NCI-H1694 treated with DMSO at 0.1 percent for 48 hours (cell line): ENCODE results near the gene CYP27A1.
A peak's percentile ranks its signal among the peaks of the same experiment; 100 is the strongest.
"Not testable (repeated sequence)": the region's sequence is repeated elsewhere in the genome, so short reads cannot be mapped to it uniquely, and the experiment has no call there.

Source experiments
- DNase-seq: peaks from one replicate; lab custom pipeline; 2025; lab: John Stamatoyannopoulos, UW

The CYP27A1 gene

DNA sequence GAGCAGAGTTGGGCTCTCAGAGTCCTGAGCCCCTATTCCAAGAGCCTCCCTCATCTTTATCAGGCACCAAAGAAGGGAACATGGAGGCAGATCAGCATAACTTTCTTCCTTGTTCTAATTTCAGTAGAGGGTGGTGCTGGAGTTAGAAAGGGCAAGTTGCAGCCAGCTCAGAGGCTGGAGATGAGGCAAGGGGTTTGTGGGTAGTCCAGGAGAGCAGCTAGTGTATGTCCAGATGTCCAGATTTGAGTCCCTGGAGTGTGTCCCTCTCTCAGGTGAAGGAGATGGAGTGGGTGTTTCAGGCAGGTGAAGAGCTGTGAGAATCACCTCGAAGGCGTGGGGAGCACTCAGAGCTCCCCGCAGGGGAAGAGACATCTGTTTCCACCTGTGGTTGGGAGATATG lies 50.1 kb downstream of the CYP27A1 start:
- no peak for DNase-seq

DNA sequence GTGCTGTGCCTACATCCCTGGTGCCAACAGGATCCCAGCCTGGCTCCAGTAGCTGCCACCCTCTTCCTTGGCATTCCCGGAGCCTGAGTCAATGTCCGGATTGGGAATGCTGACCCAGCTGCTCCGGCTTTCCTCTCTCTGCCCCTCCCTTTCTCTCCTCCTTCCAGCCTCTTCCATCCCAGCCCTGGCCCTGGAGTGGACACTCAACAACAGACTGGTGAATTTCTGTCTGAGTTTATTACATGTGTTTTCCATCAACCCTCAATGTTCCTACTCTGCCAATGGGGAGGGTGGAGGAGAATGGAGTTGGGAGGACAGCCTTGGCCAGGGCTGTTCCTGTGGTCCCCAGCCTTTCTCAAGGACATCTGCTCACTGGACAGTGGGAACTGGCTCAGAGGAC lies 50.6 kb downstream of the CYP27A1 start:
- no peak for DNase-seq

DNA sequence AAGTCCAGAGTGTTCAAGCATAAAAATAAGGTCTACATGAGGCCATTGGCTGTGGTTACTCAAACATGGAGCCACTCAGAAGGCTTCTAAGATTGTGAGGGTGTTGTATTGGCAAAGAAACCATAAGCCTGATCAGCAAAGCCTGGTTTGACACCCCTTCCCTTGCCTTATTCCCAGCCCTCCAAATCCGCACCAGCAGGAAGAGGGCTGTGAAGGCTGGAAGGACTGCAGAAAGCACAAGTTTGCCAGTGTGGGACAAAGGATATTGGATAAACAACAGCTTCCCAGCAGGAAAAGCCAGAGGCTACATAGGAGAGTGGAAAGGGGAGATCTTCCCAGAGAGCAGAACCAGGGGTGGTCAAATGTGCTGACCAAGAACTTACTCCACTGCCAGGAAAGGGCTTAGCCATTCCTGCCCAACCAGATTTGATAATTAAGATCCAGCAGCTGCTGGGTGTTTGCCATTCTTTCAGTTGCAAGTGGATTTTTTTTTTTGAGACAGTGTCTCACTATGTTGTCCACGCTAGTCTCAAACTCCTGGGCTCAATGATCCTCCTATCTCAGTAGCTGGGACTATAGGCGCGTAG lies 51.2 kb downstream of the CYP27A1 start:
- no peak for DNase-seq

DNA sequence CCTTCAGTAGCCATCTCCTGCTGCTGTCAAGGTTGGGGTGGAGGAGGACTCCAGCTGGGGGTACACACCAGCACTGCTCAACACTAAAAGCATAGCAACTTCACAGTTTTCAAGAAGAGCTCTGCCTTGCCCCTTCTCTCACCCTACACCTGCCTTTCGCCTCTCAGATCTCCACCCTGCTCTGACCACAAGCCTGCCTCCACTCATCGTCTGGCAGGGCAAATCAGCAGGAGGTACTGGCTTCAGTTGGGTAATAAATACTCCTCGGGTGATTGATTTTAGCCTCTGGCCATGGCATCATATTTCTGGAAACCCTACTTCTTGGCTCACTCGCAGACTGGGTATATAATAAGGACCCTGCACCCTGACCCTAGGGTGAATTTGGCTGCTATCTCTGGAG lies 52.7 kb downstream of the CYP27A1 start:
- DNase-seq: no peak

DNA sequence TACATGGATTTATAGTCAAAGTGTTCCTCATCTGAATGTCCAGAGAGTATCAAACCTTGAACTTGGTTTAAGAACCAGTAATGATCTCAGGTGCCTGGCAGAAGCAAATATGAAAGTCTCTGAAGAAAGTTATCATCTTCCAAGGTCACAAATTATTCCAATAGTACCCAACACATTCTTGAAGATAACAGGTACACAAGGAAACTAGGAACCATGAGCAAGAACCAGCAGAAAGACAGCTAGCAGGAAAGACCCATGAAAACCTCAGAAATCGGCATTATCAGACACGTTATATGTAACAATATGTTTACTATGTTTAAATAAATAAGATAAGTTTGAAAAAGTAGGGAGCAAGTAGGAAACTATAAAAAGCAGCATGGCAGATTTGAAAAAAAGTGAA lies 55.5 kb downstream of the CYP27A1 start:
- no peak for DNase-seq

DNA sequence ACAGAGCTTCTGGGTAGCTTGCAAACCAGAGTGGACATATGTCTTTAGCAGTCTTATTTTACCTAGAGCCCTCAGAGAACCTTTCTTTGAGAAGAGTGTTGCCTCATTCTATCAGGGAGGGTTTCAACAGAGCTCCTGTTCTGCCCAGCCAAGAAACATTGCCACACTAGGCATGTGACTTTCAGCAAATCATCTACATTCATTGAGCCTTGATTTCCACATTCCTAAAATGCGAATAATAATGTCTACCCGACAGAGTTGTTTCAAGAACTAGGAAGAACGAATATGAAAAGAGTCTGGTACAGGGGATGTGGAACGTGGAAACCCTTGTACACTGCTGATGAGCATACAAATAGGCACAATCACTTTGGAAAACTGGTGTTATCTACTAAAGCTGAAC lies 57.5 kb downstream of the CYP27A1 start:
- no peak for DNase-seq

DNA sequence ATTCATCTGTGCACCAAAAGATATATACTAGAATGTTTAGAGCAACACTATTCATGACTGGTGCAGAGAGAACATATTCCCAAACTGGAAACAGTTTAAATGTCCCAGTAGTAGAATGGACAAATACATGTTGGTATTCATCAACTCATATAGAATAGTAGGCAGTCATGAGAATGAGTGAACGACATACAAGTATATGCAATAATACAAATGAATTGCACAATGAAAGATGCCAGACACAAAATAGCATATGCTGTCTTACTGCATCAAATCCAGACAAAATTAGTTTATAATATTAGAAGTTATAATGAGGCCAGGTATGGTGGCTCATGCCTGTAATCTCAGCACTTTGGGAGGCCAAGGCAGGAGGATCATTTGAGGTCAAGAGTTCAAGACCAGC lies 57.9 kb downstream of the CYP27A1 start:
- no peak for DNase-seq

DNA sequence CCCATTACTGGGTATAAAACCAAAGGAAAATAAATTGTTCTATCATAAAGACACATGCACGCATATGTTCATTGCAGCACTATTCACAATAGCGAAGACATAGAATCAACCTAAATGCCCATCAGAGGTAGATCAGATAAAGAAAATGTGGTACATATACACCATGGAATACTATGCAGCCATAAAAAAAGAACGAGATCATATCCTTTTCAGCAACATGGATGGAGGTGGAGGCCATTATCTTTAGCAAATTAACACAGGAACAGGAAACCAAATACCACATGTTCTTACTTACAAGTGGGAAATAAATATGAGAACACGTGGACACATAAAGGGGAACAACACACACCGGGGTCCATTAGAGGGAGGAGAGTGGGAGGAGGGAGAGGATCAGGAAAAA lies 62.4 kb downstream of the CYP27A1 start:
- not testable (repeated sequence) for DNase-seq

DNA sequence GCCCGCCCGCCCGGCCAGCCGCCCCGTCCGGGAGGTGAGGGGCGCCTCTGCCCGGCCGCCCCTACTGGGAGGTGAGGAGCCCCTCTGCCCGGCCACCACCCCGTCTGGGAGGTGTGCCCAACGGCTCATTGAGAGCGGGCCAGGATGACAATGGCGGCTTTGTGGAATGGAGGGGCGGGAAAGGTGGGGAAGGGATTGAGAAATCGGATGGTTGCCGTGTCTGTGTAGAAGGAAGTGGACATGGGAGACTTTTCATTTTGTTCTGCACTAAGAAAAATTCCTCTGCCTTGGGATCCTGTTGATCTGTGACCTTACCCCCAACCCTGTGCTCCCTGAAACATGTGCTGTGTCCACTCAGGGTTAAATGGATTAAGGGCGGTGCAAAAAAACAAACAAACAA lies 65.0 kb downstream of the CYP27A1 start:
- not testable (repeated sequence) for DNase-seq

DNA sequence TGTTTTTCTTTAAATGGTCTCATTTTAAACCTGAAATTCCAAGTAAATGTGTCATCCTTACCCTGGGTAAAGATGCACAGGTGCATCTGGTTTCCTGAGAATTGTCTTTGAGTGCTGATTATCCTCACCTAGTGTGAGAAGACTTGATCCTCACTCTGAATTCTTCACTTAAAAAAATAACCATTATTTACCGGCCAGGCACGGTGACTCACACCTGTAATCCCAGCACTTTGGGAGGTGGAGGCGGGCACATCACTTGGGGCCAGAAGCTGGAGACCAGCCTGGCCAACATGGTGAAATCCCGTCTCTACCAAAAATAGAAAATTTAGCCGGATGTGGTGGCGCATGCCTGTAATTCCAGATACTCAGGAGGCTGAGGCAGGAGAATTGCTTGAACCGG lies 67.8 kb downstream of the CYP27A1 start:
- no peak for DNase-seq

DNA sequence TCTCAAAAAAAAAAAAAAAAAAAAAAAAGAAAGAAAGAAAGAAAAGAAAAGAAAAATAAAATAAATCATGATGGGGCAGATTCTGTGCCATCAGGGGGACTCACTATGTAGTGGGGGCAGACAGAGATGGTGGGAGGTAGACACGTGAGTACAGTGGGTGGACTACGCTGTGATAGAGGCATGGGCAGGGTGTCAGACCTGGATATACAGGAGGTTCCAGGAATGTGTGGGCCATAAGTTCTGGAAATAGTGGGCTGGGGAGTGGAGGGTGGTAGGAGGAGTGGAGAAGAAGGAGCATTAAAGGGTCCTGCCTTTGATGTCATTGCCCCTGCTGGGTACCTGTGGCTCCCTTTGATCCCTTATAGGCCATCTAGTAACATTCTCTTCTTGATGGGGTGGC lies 68.8 kb downstream of the CYP27A1 start:
- no peak for DNase-seq

DNA sequence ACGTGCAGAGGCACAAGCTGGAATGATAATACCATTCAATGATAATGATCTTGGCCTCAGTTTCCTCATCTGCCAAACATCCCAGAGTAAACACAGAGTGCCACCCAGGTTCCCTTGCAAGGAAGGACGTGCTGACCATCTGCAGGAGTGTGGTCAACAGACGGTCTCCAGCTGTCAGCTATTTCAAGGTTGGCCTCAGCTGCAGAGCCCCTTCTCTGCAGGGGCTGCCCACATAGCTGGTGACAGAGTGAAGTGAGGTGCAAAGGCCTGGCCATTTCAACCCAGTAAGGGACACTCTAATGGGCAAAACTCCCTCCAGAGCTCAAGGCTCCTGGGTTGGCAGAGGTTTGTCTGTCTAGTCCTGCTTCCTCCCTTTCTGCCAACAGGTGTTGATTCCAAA lies 69.3 kb downstream of the CYP27A1 start:
- no peak for DNase-seq

DNA sequence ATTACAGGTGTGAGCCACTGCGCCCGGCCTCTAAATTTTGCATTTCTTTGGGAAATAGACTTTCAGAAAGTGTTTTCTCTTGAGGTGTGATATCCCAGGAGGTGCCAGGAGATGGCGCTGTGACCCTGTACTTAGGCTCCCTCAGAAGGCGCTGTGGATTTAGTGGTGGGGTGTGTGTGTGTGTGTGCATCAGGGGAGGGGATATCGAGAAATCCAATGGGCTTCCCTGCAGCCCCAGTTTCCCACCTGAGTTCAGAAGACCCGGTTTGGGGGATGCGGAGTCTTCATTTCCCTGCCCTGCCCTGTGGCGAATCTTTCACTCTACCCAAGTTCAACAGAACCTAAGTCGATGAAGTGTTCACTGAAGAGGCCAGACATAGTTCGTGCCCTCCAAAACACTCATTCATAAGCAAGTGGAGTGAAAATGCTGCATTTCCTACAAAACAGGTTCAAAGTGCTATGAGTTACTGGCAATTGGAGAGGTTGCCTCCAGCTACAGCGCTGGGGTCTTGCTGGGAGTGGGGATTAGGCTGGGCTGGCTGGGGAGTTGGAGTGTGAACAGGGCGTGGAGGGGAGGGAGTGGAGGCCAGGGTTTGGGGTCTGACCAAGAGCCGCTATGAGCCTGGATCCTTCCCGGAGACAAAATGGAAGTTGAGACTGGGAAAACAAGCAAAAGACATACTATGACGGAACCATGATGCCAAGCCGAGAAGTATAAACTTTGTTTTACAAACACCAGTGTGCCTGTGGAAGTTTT lies 71.1 kb downstream of the CYP27A1 start:
- peak; percentile 66 for DNase-seq

DNA sequence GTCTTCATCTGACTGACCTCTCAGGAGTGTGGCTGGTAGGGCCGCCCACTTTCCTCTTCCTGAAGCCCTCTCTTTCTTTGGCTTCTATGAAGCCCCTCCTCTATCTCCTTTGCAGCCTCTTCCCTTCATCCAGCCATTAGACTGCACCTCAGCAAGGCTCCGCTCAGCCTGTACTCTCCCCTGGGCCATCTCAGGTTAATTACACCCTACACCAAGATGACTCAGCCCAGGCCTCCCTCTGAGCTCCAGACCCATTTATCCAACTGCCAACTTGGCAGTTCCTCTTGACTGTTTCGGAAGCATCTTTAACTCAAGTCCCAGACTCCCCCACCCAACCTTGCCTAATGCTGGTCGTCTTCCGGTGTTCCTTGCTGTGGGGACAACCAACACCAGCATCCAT lies 71.8 kb downstream of the CYP27A1 start:
- DNase-seq: no peak

DNA sequence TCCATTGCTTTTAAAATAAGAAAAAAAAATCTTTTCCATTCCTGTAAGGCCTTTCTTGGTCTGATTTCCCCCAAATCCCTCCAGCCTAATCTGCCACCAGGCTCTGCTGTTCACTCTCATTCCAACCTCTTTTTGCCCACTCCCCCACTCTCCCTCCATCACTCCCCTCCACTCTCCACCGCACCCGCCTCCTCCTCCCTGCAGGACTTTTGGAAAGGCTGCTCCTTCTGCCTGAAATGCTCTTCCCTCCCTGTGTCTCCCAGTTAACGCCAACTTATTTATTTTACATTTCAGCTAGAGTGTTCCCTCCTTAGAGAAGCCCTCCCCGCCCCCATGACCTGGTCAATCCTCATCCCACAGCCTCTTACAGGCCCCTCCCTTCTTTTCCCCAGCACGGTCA lies 72.9 kb downstream of the CYP27A1 start:
- DNase-seq: no peak

DNA sequence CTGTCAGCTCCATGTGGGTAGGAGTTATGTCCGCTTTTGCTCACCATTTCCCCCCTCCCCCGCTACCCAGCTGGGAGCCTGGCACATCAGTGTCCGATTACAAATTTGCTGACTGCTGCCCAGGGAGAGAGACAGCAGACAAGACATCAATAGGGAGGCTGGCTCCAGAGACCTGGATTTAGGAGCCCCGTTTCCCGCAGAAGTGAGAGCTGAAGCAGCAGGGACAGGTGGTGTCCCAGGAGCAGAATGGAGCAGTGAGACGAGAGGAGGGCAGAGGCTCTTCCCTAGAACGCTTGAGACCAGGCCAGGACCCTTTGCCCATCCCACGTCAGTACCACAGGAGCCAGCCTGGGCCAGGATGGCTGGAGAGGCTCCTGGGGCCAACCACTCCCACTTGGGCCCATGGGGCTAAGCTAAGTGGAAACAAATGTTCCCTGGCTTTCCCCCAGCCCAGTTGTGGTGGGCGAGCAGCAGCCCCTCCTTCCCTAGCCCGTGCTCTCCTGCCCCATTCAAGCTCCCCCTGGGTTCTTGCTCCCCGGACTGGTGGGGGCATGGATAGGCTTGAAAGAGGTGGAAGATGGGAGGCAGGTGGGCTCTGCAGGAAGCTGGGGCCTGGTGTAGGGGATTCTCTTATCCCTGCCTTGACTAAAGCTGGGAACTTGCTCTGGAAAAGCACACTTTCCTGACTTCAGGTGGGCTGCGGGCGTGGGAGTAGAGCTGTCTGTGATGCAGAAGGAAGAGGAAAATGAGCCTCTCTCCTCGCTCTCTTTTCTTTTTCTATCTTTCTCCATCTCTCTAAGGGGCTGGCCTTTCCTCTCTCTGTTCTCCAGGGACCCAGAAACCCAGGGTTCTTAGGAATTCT lies 73.6 kb downstream of the CYP27A1 start:
- DNase-seq: no peak

DNA sequence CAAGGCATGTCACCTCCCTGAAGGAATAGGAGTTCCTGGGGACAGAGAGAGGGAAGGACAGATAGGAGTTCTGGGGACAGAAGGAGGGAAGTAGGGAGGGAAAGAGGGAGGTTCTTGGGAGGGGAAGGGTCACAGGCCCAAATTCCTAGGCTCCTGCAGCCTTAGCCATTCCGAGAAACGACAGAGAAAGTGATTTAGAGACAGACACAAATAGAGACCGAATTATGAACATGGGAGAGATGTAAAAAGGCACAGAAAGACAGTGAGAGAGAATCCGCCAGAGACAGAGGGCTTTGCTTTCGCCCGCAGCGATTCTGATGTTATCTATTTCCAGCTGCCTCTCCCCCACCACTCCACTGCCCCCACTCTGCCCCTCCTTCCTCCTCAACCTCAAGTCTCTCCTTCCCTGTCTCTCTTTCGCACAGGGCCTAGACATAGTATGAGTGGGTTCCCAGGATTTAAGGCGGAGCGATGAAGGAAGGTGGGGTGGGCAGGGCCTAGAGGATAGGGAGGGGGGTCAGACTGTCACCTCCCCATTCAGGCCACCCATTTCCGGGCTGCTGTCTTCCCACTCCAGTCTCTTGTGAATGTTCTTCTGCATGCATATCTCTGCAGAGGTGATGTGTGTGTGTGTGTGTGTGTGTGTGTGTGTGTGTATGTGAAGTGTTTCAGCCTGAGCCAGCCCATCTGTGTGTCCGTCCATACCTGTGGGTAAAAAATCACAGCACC lies 74.4 kb downstream of the CYP27A1 start:
- no peak for DNase-seq

DNA sequence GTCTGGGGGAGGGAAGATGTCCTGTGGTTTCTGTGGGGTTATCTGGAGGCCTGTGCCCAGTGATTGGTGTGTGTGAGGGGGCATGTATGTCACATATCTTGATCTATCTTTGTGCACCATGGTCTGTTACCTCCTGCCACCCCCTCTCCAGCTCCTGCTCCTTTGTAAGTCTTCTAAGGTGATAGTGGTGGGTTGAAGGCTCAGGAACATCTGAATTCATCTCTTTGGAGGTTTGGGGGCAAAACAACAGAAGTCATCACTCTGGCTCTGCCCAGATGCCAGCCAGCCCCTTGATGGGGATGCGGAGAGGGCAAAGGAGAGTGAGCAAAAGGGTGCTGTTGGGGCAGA lies 74.9 kb downstream of the CYP27A1 start:
- DNase-seq: no peak

DNA sequence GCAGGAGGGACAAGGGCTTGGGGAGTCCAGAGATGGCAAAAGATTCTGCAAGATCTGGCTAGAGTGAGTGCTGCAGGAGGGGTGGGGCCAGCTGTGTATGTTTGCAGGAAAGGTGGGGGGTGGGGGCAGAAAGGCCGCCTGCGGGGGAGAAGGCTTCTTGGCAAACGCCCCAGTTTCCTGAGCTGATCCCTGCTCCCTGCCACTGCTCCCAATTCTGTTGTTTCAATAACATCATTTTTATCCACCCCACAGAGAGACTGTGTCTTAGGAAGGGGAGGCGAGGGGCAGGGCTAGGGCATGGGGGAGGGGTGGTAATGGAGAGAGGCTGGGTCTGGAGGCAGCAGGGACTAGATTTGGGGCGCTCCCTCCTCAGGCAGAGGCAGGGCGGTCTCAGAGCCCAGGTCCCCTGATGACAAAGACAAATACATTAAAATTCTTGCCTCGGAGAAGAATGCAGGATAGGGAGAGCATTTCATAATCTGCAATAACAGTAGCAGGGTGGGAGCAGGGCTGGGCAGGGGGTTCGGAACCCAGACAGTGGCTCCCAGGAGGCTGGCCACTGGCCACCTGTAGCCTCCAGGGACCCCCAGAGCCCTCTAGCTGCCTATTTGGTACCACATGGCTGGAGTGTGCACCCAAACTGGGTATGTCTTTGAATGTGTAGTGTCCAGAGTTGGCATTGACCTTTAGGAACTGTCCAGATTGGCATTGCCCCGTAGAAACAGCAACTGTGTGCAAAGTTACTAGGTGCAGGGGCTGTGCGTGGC lies 75.6 kb downstream of the CYP27A1 start:
- DNase-seq: no peak

DNA sequence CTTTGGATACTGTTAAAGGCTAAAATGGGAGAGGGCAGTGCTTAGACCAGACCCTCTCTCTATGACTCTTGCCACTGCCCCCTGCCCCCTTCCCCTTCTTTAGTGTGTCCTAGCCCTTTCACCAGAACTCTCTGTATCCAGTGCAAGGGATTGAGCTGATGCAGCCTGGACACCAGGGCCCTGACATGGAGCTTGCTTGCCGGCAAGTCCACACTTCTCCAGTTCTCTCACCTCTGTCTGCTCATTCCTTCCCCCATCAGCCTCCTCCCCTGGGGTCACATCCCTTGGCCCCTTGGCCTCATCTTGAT lies 76.1 kb downstream of the CYP27A1 start:
- DNase-seq: no peak

DNA sequence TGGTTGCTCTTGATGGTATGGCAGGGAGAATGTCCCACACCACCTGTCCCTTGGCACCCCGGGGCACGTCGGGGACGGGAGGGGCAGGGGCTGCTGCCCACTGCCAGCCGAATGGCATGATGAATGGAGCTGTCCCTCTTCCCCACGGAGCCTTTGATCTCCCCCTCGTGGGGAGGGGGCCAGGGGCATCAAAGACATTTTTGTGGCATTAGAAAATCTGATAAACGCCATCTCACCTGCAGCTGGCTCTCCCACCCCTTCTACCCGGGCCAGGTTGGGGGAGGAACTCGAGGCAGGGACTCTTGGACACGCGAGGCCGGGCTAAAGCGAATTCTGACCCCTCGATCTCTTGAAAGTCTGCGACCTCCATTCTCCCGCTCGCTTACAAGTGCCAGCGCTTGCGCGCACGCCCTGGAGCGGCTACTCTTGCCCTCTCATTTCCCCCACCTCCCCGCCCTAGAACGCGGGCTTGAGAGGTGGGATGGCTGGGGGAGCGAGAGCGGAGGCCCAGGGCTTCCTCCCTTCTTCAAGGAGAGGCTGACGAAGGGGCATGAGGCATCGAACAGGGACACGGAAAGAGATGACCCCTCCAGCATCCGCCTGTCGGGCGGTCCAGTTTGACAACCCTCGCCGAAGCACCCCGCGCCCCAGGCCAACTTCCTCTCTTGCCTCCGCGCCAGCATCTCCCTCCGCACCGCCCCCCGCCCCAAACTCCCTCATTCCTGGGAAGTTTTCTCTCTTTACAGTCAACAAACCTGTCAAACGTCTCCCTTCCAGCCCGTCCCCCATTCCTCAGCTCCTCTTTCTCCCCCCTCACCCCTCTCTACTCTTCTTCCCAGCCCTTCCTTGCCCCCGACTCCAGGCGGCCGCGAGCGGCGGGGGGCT lies 77.0 kb downstream of the CYP27A1 start:
- no peak for DNase-seq
